AG10803 (cell line): ENCODE results near the gene SEC24C.
"Not testable (repeated sequence)": the region's sequence is repeated elsewhere in the genome, so short reads cannot be mapped to it uniquely, and the experiment has no call there.

ENCODE experiments used
- DNase-seq: peaks from one replicate; pipeline ENCODE4 v3.0.0; 2010; ENCODE audit warnings: low read depth
- H3K4me3 ChIP-seq: 2 replicates; pipeline ENCODE4 v1.5.1; 2011; ENCODE audit warnings: mild to moderate bottlenecking, low read length, control low read depth
- TF ChIP-seq, protein P1 (sequence below): conservative IDR thresholded peaks from 2 replicates; pipeline ENCODE4 v1.5.1; 2011; ENCODE audit warnings: mild to moderate bottlenecking, low read length, control low read depth, inconsistent platforms

The SEC24C gene

DNA sequence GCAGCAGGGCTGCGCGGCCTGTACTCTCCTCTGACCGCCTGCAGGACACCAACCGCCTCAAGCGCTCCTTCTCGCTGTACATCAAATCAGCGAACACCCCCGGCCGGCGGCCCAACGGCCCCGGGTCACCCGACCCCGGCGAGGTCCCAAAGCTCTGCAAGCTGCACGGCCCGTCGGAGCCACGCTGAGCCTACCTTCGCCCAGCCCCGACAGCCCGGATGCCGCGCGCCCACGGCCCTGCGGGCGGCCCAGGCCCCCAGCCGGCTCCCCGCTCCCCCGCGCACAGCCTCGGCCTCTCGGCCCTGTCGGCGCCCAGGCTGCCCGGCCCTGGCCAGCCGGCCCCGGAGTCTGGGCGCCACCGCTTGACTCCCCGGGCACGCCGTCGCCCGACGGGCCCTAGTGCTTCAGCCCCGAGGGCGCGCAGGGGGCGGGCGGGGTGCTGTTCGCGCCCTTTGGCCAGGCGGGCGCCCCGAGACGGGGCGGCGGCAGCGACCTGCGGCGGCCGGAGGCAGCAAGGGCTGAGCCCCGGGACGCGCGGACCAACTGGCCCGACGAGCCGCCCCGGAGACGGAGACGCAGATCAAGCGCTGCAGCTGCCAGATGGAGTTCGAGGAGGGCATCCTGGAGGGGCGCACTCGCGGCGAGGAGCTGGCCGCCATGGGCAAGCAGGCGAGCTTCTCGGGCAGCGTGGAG lies 11.1 kb upstream of the SEC24C start:
- TF ChIP-seq, protein P1, sequence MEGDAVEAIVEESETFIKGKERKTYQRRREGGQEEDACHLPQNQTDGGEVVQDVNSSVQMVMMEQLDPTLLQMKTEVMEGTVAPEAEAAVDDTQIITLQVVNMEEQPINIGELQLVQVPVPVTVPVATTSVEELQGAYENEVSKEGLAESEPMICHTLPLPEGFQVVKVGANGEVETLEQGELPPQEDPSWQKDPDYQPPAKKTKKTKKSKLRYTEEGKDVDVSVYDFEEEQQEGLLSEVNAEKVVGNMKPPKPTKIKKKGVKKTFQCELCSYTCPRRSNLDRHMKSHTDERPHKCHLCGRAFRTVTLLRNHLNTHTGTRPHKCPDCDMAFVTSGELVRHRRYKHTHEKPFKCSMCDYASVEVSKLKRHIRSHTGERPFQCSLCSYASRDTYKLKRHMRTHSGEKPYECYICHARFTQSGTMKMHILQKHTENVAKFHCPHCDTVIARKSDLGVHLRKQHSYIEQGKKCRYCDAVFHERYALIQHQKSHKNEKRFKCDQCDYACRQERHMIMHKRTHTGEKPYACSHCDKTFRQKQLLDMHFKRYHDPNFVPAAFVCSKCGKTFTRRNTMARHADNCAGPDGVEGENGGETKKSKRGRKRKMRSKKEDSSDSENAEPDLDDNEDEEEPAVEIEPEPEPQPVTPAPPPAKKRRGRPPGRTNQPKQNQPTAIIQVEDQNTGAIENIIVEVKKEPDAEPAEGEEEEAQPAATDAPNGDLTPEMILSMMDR, result no peak
- no peak overlapping the region for H3K4me3 ChIP-seq
- no peak for DNase-seq

DNA sequence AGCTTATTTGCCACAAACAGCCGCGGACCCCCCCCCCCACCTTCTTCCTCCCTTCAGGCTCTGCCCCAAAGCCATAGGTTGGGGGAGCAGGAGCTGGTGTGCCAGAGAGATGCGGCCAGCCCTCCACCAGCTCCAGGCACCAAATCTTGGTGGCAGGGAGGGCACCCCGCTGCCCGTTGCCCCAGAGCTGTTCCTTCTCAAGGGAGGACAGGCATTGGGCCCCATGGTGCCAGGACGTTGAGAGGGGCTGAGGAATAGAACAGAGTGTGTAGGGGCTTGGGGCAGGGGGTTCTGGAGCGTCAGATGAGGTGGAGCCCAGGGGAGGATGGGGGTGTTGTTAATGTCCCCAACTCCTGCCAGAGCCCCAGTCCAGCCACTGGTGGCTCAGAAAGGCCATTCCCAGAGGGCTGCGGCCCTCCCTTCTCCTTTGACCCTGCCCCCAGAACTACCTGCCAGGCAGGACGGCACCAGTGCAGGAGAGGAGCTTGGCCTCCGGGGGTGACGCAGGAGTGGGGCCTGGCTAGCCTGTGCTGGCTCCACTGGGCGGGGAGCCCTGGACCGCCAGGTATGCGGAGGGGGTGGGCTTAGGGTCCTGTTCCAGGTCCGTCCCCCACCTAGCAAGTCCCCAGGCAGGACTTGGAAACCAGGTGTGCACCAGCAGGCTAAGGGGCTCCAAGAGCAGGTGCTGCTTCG lies 10.0 kb upstream of the SEC24C start:
- TF ChIP-seq, protein P1, result no peak
- no peak for DNase-seq
- H3K4me3 ChIP-seq, result no peak overlapping the region

DNA sequence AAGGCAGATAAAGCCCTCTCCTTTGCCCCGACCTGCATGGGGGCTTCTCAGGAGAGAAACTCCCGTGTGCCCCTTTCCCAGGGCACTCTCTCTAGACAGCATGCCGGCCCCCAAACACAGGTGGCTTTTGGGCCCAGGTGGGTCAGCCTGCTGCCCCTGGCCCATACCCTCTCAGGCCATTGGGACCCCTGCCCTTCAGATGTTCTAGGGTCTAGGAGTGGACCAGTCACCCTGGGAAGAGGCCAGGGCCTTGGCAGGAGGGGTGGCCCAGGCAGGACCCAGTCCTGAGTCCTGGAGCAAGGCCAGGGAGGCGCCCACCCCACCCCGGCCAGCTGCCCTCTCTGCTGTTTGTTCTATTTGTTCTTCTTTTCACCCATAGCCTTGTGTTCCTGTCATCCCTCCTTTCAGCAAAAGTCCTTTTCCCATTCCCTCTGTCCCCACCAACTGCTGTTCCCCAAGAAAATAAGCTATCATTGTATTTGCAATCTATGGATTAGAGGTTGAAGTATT lies 9.3 kb upstream of the SEC24C start:
- H3K4me3 ChIP-seq, result no peak overlapping the region
- TF ChIP-seq, protein P1, result no peak
- DNase-seq, result no peak

DNA sequence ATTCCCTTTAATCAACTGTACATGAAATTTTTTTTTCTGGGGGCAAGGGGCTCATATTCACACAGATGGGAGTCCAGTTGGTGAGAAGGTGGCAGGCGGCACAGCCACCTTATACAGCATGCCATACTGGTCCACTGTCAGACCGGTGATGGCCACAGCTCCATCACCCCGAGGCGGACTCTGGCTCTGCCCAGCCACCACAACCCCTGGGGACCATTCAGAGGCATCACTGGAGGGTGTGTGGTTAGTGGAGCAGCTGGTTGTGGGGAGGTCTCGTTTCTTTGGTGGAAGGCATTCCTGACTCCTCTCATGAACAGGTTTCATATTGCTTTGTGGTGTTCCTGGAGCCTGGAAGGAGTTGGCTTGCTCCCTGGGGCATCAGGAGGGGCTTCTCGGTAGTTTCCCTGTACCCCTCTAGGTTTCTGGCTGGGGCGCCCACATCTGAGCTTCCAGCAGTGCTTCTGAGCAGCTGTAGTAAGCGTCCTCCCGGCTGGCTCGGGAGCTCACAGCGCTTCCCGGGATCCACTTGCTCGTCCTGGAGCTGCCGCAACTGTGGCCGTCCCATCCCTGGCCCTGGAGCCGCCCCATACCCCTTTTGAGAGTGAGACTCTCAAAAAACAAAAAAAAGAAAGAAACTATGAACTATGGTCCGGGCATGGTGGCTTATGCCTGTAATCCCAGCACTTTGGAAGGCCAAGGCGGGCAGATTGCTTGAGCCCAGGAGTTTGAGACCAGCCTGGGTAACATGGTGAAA lies 3.5 kb upstream of the SEC24C start:
- DNase-seq, H3K4me3 ChIP-seq: not testable (repeated sequence)

DNA sequence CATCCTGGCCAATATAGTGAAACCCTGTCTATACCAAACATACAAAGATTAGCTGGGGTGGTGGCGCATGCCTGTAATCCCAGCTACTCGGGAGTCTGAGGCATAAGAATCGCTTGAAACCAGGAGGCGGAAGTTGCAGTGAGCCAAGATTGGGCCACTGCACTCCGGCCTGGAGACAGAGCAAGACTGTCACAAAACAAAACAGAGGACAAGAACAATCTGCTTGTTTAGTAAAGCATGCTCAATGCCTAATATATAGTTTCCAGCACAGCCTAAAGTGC lies 1.8 kb upstream of the SEC24C start:
- DNase-seq, result no peak
- TF ChIP-seq, protein P1, result no peak
- no peak overlapping the region for H3K4me3 ChIP-seq

DNA sequence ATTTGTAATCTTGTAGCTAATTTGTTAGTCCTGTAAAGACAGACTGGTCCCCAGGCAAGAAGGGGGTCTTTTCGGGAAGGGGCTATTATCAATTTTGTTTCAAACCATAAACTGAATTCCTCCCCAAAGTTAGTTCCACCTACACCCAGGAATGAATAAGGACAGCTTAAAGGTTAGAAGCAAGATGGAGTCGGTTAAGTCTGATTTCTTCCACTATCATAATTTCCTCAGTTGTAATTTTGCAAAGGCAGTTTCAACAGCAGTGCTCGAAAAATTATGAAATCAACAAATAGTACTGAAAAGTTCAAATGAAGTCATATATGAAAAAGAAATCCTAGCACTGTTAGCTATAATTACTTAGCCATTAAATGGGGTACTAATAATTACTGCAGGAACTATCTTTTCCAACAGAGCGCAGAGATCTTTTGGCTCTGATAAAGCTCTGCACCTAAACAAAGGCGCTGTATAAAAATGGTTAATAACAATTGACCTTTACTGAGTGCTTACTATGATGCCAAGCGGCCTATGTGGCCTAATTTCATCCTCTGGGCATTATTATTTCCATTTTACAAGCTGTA lies 756 bp upstream of the SEC24C start:
- TF ChIP-seq, protein P1, result no peak
- H3K4me3 ChIP-seq, result peak overlapping the region; percentile 98
- DNase-seq, result no peak

DNA sequence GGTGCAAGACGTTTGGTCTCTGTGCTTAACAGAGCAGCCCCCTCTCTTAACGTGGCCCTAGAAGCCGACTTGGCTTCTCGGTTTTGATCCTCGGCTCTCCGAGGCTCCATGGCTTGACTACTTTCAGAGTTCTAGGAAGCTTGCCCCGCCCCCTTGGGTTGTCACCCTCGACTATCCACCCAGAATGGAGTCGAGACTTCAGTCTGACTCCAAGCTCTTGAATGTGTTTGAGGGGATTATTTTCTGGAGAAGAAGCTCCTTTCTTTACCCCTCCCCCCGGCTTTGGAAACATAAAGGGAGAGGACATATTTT lies 448 bp downstream of the SEC24C start:
- DNase-seq, result peak; percentile 54
- H3K4me3 ChIP-seq, result peak overlapping the region; percentile 98
- TF ChIP-seq, protein P1, result no peak
